ENCODE measurements around the gene NBAS. TPM values are rescaled to one million over a fixed set of nuclear protein-coding genes. Genes with fewer than 3 reads are reported as not detected.

The NBAS gene
- total and polyA plus RNA-seq, 2 of the 13 experiments (the other 11 are each of a cell fraction or from before 2014, with no cell fraction given) = 33.6 to 58.7 TPM

DNA sequence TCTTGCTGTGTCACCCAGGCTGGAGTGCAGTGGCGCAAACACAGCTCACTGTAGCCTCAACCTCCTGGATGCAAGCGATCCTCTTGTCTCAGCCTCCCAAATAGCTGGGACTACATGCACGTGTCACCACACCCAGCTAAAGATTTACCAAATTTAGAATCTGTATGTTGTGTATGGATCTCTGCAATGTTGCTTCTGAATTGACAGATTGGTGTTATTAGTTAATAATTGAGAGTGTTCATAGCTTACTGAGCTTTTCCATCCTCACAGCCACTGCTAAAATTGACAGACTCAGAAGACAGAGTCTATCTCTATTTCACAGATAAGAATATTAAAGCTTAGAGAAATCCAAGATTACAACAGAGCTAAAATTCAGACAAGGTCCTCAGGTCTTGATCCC lies 4.3 kb upstream of the NBAS start:
- no peaks in the 10 kb centered on the region for H3K9me3 ChIP-seq (ENCODE audit: low read length)
- H3K79me2 ChIP-seq (ENCODE audit: insufficient read depth, low read length) = peaks cover 9% of the 10 kb centered on the region
- no TSS peak for BruUV-seq (replicated peaks)
- no peaks in the 10 kb centered on the region for H4K20me1 ChIP-seq (ENCODE audit: insufficient read depth, low read length)
- no peak overlapping the region for H2AFZ ChIP-seq (ENCODE audit: low read length)
- FAIRE-seq (no peak), ATAC-seq (no peak), DNase-seq (ENCODE audit: low spot score) (no peak)
- no peaks in the 10 kb centered on the region for H3K36me3 ChIP-seq (replicated peaks in 1 of 2; ENCODE audit: control insufficient read depth in 1 of 2, insufficient read depth in 2 of 2, low read length in 2 of 2)
- in situ Hi-C loops (cut with HindIII; ENCODE audit: extremely low pct_ligation_motif_present, low pct_unique_long_range_greater_than_20kb) = no loop called here
- H3K27ac ChIP-seq (ENCODE audit: extremely low read length, insufficient read depth, low read length) = no peak overlapping the region
- H3K9ac ChIP-seq (ENCODE audit: insufficient read depth, low read depth, low read length) = no peak overlapping the region
- POLR2A ChIA-PET = no interaction called here
- H3K4me2 ChIP-seq (ENCODE audit: low read depth, low read length) = no peak overlapping the region
- intact Hi-C loops (cut with micrococcal nuclease; ENCODE audit: unreplicated experiment) = no loop called here
- TF ChIP-seq ZKSCAN5 (CRISPR knock-in tag; IDR thresholded peaks at IDR 0.05) (no peak), MAFK (conservative IDR thresholded peaks at IDR 0.05 in 1 of 2, IDR thresholded peaks at IDR 0.05 in 1 of 2; ENCODE audit: low read length in 2 of 2) (no peak)
- TF ChIP-seq, protein P1, sequence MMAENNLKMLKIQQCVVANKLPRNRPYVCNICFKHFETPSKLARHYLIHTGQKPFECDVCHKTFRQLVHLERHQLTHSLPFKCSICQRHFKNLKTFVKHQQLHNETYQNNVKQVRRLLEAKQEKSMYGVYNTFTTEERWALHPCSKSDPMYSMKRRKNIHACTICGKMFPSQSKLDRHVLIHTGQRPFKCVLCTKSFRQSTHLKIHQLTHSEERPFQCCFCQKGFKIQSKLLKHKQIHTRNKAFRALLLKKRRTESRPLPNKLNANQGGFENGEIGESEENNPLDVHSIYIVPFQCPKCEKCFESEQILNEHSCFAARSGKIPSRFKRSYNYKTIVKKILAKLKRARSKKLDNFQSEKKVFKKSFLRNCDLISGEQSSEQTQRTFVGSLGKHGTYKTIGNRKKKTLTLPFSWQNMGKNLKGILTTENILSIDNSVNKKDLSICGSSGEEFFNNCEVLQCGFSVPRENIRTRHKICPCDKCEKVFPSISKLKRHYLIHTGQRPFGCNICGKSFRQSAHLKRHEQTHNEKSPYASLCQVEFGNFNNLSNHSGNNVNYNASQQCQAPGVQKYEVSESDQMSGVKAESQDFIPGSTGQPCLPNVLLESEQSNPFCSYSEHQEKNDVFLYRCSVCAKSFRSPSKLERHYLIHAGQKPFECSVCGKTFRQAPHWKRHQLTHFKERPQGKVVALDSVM (CRISPR knock-in tag; IDR thresholded peaks at IDR 0.05) = 0 out of 2 replicates have a peak, but pooled peaks have one; percentile 18
- CTCF ChIA-PET (ENCODE audit: low intra/inter-chr PET ratio, low total read pairs) = no interaction called here
- peaks cover 0 to 9% of the 10 kb centered on the region in 2 experiments; a peak in 2 of 5 replicates for H3K27me3 ChIP-seq (ENCODE audit: control insufficient read depth in 1 of 2, insufficient read depth in 2 of 2, low read length in 2 of 2)
- 43% methylated on average over 3 of the region's 3 CpGs for WGBS (ENCODE audit: low lambda C conversion rate)
- H3K4me1 ChIP-seq (ENCODE audit: insufficient read depth, low read length) = peaks cover 28% of the 10 kb centered on the region
- H3K4me3 ChIP-seq (replicated peaks in 1 of 3; ENCODE audit: insufficient read depth in 1 of 3, low read depth in 2 of 3, low read length in 3 of 3) = no peak overlapping the region

DNA sequence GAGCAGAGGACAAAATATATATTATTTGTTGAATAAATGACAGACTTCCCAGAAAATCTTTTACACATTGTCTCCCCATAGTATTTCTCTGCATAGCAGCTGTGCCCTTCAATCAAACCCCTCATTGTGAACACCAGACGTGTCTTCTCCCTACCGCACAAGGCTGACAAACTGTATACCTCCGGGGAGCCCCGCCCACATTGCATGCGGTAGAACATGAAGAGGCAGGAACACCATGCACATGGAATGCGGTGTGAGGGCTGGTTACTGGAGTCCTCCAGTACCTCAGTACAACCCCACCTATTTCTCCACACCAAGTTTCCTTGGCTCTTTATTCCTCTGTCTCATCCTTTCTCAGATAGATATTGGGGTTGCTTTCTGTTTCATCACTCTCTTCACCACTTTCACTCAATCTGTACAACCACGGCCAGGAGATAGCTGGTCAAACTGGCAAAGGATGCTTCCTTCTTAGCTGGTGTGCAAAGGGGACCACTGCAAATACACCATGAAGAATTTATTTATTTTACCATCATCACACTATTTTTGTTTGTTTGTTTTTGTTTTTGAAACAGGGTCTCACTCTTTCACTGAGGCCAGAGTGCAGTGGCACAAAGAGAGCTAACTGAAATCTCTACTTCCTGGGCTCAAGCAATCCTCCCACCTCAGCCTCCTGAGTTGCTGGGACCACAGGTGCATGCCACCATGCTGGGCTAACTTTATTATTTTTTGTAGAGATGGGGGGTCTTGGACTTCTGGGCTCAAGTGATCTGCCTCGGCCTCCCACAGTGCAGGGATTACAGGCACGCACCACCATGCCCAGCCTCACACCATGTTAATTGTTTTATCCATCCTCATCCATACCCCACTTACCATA lies 2.3 kb upstream of the NBAS start:
- no peak overlapping the region for H3K9ac ChIP-seq (ENCODE audit: insufficient read depth, low read depth, low read length)
- H3K4me1 ChIP-seq (ENCODE audit: insufficient read depth, low read length) = peaks cover 34% of the 10 kb centered on the region
- H4K20me1 ChIP-seq (ENCODE audit: insufficient read depth, low read length) = no peaks in the 10 kb centered on the region
- H2AFZ ChIP-seq (ENCODE audit: low read length) = peak overlapping the region; percentile 52
- ChIA-PET POLR2A (no interaction called here), CTCF (ENCODE audit: low intra/inter-chr PET ratio, low total read pairs) (no interaction called here)
- H3K4me3 ChIP-seq (replicated peaks in 1 of 3; ENCODE audit: insufficient read depth in 1 of 3, low read depth in 2 of 3, low read length in 3 of 3) = peak overlapping the region; percentile 9 to 47 (median 25); a peak in 5 of 6 replicates
- no TSS peak for BruUV-seq (replicated peaks)
- ATAC-seq (peak; percentile 13; the same call in 1 of the 3 replicates), FAIRE-seq (no peak), DNase-seq (ENCODE audit: low spot score) (peak; percentile 20)
- H3K27ac ChIP-seq (ENCODE audit: extremely low read length, insufficient read depth, low read length) = no peak overlapping the region
- H3K27me3 ChIP-seq (ENCODE audit: control insufficient read depth in 1 of 2, insufficient read depth in 2 of 2, low read length in 2 of 2) = peaks cover 0 to 9% of the 10 kb centered on the region in 2 experiments; a peak in 2 of 5 replicates
- H3K36me3 ChIP-seq (replicated peaks in 1 of 2; ENCODE audit: control insufficient read depth in 1 of 2, insufficient read depth in 2 of 2, low read length in 2 of 2) = no peaks in the 10 kb centered on the region
- 26% methylated on average over 9 of the region's 9 CpGs for WGBS (ENCODE audit: low lambda C conversion rate)
- peaks cover 29% of the 10 kb centered on the region for H3K79me2 ChIP-seq (ENCODE audit: insufficient read depth, low read length)
- peak overlapping the region; percentile 70 for H3K4me2 ChIP-seq (ENCODE audit: low read depth, low read length)
- in situ Hi-C loops (cut with HindIII; ENCODE audit: extremely low pct_ligation_motif_present, low pct_unique_long_range_greater_than_20kb) (no loop called here), intact Hi-C loops (cut with micrococcal nuclease; ENCODE audit: unreplicated experiment) (no loop called here)
- no peaks in the 10 kb centered on the region for H3K9me3 ChIP-seq (ENCODE audit: low read length)
- TF ChIP-seq, protein P2, sequence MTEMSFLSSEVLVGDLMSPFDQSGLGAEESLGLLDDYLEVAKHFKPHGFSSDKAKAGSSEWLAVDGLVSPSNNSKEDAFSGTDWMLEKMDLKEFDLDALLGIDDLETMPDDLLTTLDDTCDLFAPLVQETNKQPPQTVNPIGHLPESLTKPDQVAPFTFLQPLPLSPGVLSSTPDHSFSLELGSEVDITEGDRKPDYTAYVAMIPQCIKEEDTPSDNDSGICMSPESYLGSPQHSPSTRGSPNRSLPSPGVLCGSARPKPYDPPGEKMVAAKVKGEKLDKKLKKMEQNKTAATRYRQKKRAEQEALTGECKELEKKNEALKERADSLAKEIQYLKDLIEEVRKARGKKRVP (CRISPR knock-in tag; IDR thresholded peaks at IDR 0.05) = peak in 1 of 2 experiments; percentile 22; a peak in 1 of 4 replicates
- no peak for TF ChIP-seq AHR (CRISPR knock-in tag; IDR thresholded peaks at IDR 0.05)
- TF ChIP-seq, protein P3, sequence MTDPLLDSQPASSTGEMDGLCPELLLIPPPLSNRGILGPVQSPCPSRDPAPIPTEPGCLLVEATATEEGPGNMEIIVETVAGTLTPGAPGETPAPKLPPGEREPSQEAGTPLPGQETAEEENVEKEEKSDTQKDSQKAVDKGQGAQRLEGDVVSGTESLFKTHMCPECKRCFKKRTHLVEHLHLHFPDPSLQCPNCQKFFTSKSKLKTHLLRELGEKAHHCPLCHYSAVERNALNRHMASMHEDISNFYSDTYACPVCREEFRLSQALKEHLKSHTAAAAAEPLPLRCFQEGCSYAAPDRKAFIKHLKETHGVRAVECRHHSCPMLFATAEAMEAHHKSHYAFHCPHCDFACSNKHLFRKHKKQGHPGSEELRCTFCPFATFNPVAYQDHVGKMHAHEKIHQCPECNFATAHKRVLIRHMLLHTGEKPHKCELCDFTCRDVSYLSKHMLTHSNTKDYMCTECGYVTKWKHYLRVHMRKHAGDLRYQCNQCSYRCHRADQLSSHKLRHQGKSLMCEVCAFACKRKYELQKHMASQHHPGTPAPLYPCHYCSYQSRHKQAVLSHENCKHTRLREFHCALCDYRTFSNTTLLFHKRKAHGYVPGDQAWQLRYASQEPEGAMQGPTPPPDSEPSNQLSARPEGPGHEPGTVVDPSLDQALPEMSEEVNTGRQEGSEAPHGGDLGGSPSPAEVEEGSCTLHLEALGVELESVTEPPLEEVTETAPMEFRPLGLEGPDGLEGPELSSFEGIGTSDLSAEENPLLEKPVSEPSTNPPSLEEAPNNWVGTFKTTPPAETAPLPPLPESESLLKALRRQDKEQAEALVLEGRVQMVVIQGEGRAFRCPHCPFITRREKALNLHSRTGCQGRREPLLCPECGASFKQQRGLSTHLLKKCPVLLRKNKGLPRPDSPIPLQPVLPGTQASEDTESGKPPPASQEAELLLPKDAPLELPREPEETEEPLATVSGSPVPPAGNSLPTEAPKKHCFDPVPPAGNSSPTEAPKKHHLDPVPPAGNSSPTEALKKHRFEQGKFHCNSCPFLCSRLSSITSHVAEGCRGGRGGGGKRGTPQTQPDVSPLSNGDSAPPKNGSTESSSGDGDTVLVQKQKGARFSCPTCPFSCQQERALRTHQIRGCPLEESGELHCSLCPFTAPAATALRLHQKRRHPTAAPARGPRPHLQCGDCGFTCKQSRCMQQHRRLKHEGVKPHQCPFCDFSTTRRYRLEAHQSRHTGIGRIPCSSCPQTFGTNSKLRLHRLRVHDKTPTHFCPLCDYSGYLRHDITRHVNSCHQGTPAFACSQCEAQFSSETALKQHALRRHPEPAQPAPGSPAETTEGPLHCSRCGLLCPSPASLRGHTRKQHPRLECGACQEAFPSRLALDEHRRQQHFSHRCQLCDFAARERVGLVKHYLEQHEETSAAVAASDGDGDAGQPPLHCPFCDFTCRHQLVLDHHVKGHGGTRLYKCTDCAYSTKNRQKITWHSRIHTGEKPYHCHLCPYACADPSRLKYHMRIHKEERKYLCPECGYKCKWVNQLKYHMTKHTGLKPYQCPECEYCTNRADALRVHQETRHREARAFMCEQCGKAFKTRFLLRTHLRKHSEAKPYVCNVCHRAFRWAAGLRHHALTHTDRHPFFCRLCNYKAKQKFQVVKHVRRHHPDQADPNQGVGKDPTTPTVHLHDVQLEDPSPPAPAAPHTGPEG (CRISPR knock-in tag; IDR thresholded peaks at IDR 0.05) = peak; percentile 75; the same call in 1 of the 2 replicates
- no peak for TF ChIP-seq SP4 (CRISPR knock-in tag; IDR thresholded peaks at IDR 0.05)

Data from HepG2 (cell line).